ENCODE measurements around the gene PRSS56. TPM values are rescaled to one million over a fixed set of nuclear protein-coding genes. Genes with fewer than 3 reads are reported as not detected.

PRSS56 gene
- total and polyA plus RNA-seq, 2 of the 8 experiments (the other 6 are each of a cell fraction or from before 2014, with no cell fraction given), result 0.03 TPM; not detected in 1

DNA sequence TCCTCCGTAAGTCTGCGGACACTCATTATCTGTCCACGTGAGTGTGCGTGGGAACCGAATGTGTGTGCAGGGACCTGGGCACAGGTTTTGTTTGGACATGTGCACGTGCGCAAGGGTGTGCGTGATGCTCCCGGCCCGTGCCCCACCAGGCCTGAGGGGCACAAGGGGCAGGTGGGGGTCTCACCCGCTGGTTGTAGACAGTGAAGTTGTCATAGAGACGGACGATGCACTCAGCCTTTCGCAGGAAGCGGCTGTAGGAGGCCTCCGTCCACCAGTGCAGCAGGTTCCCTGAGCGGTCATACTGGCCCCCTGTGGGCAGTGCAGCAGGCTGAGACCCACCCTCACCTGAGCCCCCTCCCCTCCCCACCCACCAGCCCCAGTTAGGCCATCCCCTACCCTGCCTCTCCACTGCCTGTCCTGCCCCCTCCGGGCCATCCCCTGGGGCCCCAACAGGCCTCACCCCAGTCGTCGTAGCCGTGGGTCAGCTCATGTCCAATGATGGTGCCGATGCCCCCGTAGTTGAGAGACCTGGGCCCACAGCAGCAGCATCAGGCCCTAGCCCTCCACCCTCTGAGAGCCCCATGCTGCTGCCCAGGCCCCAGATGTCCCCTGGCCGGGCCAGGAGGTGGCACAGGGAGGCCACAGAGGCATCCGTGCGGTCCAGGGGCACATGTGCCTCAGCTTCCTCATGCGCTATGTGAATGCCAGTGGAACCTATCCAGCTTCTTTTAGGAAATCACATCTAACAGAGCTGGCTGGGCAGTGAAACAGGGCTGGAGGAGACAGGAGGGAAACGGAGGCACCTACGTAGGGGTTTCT is 38.7 kb upstream of the PRSS56 start (continued):
- TF ChIP-seq, protein P1, sequence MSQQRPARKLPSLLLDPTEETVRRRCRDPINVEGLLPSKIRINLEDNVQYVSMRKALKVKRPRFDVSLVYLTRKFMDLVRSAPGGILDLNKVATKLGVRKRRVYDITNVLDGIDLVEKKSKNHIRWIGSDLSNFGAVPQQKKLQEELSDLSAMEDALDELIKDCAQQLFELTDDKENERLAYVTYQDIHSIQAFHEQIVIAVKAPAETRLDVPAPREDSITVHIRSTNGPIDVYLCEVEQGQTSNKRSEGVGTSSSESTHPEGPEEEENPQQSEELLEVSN (IDR thresholded peaks at IDR 0.05), result no peak

All from H1 (cell line).